Embryonic facial prominence (tissue), 1 donor: ENCODE measurements around the gene RAPGEF4.

Experiments
- DNase-seq: peaks from one replicate; pipeline ENCODE4 v3.0.0-alpha.2; 2016; ENCODE audit errors: extremely low spot score

RAPGEF4 gene

DNA sequence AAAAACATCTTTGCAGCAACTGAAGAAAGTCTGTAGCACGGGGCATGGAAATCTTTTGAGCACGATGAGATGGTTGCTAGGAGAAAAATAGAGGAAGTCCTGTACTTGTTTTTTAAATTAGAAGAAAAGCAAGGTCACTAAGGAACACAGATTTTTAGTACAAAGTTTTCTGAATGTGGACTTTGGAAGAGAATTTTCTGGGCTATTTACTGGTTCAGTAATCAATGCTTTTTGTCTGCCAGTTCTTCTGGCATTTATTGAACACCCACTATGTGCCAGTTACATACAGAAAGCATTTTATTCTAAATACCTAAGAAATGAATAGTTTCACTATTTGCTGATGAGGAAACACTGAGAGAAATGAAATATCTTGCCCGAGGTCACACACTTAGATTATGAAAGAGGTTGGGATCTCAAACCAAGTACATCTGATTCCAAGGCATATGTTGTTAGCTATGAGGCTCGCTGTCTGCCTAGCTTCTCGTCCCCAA is 324.4 kb downstream of the RAPGEF4 start:
- no peak for DNase-seq

DNA sequence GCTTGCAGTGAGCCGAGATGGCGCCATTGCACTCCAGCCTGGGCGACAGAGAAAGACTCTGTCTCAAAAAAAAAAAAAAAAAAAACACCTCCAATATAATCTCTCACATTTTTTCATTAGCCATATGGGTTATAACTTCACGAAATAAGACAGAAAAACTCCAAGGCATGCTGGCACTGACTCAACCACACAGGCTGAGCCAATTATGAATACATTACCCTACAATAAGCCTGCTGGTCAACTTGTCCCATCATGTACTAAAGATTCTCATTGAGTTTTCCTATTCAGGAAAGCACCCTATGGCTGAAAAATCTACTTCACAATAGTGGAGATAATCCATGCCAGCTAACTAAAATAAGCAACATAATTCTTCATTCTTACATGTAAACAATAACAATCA is 327.2 kb downstream of the RAPGEF4 start:
- DNase-seq = no peak

DNA sequence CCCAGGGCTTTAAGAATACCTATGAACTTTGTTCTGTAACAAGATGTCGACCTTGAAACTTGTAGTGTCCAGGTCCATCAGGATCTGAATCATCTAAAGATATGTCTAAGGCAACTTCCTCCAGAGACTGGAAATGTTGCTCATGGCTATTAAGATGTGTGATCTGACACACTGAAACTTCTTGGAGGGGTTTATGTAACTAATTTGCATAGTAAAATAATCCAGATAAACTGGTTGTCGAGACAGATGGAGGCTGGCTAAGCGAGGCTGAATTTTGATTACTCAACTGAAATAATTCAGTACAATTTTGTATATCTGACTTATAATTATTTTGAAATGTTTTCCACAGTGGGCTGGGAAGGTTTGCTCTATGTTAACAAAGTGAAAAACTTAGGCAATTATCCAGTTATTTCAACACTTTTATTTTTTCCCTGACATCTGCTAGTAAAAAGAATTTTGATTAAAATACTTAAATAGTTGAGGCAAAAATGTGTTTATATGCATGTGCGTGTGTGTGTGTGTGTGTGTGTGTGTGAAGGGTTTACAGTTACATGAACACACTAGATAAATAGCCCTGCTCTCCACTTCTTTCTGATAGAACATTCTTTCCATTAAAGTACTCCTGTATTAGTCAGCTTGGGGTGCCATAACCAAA is 328.6 kb downstream of the RAPGEF4 start:
- DNase-seq = no peak

DNA sequence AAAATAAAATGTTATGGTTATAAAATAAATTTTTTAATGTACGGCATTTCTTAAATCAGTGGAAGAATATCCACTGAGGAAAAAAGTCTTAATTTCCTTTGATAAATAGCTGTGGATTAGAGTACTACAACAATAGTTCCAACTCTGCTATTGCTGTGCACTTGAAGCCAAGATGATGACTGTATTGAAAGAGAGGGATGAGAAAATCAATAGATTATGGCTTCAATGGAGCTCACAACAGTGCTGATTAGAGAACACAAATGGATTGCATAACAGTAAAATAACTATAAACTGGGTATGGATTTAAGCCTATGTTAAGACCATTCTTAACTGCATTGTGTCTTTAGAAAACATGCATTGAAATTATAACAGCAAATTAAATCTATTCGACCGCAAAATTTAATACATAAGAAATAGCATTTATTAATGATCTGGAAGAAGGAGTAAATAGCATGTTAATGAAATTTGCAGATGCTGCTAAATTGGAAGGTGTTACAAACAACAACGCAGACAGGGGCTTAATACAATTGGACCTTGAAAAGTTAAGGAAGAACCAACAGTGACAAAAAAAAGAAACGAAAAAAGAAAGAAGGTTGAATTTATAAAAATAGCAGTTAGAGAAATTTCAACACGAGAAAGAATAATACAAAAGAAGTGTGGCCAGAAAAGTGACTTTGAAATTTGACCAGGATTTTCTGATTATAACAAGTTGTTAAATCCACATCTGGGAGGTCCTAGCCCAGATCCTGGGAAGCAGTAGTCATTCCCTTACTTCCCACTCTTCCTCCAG is 331.4 kb downstream of the RAPGEF4 start:
- DNase-seq = no peak

DNA sequence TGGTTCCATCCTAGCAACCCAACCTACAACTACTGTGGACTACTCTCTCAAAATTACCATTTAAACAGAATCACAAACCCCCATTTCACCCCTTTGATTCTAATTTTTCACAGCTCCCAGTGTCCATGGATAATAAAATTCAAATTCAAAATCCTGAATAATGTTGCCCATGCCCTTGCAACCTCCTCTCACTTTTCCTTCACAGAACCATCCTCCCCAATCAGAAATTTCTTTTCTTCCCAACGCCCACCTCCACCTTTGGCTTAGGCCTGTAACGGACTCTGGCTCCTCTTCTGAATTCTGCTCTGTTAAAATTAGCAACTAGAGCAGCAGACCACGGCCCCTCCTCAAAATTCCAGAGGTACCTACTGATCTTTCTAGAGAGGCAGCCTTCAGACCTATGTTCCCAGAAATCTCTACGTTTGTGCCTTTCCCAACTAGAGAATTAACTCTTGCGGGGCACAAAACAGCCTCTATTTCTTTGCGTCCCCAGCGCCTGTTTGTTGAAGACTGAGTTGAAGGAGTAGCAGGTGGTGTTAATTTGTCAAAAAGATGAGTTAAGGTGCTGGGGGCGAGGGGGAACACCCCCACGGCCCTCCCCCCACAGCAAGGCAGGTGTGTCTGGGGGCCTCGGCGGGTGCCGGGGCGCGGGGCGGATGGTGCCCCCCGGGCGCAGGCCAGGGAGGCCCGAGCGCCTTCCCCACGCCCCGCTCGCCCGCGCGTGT is 339.6 kb downstream of the RAPGEF4 start:
- DNase-seq = peak; percentile 9

DNA sequence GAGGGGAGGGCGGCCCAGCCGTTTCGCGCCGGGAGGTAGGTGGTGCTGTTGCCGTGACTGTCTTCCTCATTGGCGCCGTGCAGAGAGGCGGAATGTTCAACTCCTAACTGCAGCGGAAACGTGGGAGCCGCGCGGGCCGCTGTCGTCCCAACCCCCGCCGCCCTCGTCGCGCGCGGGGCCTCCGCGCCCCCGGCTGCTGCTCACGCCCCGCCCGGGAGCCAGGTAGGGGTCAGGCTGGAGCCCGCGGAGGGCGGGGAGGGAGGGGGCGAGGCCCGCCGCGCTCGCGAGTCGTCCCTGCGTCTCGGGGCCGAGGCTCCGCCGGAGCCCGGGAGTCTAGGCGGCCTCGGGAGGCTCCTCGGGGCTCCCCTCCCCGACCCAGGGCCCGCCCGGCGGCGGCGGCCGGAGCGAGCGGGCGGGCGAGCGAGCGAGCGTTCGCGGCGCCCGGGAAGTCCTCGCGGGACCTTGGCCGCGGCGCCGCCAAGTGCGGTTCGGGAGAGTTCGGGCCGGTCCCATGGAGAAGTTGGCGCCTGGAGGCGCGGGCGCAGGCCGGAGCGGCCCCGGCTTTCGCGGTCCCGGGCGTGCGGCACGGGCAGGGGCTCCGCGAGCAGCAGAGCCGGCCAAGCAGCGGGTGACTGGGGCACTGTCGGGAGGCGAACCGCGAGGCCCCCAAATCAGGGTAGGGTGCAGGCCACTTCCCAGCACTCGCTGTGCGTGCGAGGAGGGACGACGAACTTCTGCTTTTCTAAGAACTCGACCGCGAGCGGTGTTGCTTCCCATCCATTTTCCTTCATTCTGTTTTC is 340.3 kb downstream of the RAPGEF4 start, which contains the start of gene MAP3K20:
Gene MAP3K20 (plus strand): TSS at position 66 of the 800 bp plus-strand sequence. CDS start 15,186 bp downstream, outside the sequence.
- peak; percentile 59 for DNase-seq

DNA sequence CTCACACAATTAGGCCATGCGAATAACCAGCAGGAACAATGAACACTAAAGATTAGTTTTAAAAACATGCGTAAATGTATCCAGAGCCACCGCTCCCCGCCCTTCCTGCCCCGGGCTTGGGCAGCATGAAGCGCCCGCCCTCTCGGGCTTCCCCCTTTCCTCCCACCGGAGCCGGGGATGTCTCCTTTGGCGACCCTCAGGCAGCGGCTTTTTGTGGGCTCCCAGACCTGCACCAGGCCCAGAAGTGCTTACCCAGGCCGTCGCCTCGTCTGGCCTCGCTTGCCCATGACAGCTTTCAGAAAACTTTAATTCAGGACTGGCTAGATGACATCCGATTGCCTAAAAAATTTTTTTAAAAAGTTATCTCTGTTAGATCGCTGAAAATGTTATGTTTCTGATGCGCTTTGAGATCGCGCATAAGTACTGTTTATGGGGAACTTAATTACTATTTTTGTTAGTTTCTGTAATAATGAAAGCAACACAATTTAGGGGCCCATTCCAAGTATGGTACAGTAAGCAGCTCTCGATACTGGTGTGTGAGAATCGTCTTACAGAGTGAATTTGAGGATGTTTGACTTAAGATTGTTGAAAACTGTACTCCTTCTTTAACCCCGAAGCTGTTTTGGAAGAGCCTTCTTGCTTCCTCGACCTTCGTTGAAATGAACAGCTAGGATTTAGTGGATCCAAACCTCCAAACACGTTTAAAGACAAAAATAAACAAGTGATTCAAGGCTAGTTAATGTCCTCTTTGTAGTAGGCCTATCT is 341.1 kb downstream of the RAPGEF4 start:
- DNase-seq = peak; percentile 13

DNA sequence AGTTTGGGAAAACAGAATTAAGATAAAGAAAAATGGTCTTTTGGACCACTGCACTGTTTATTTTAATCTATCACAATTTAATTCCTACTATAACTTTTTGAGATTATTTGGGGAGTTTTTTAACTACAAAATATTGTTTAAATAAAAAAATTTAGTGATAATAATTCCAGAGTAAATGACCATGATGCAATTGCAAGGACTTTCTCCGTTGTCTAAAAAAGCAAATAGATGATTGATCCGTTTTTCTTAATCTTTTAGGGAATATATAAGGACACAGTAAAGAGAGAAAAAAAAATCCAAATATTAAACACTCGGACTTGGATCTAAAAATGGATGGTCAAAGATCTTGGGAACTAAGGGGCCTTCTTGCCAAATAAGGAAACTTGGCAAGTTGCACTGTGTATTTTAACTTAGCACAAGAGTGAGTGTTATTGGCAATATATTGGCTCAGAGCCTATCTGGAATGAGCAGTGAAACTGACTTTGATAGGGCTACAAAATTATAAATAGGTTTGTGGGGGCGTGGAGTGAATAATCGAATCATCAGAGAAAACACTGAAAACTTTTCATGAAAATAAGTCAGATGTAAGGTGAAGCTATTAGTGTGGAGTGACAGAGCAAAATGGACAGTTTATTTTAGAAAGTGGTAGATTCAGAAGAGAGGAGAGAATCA is 342.0 kb downstream of the RAPGEF4 start:
- DNase-seq = no peak

DNA sequence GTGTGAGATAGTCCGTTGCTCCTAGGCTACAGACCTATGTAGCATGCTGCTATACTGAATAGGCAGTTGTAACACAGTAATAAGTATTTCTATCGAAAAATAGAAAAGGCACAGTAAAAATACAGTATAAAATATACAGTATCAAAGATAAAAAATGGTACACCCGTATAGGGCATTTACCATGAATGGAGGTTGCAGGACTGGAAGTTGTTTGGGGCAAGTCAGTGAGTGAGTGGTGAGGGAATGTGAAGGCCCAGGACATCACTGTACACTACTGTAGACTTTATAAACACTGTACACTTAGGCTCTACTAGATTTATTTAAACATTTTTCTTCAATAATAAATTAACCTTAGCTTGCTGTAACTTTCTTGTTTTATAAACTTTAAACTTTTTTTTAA is 343.5 kb downstream of the RAPGEF4 start:
- DNase-seq = no peak

DNA sequence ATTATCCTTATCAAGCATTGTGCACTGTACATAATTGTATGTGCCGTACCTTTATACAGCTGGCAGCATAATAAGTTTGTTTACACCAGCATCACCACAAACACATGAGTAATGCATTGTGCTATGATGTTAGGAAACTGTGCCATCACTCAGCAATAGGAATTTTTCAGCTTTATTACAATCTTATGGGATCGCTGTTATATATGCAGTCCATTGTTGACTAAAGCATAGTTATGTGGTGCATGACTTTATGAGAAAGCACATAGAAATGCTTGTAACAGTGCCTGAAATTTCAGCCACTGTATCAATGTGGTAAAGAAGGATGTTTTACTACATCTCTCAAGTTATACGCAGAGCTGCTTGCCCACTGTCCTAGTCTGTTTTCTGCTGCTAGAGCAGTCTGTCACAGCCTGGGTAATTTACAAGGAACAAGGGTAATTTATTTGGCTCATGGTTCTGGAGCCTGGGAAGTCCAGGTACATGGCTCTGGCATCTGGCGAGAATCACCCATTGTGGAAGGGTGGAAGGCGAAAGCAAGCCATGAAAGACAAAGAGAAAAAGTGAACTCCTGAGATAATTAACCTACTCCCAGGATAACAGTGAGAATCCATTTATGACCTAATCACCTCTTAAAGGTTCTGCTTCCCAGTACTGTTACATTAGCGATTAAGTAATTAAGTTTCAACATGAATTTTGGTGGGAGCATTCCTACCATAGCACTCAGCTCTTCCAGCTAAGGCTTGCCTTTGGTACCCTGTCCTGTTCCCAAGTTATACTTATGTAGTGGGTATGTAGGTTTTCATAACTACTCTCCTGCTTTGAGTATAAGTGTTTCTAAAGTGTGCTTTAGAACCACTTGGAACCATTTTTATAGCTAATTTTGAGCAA is 344.6 kb downstream of the RAPGEF4 start:
- DNase-seq = no peak

DNA sequence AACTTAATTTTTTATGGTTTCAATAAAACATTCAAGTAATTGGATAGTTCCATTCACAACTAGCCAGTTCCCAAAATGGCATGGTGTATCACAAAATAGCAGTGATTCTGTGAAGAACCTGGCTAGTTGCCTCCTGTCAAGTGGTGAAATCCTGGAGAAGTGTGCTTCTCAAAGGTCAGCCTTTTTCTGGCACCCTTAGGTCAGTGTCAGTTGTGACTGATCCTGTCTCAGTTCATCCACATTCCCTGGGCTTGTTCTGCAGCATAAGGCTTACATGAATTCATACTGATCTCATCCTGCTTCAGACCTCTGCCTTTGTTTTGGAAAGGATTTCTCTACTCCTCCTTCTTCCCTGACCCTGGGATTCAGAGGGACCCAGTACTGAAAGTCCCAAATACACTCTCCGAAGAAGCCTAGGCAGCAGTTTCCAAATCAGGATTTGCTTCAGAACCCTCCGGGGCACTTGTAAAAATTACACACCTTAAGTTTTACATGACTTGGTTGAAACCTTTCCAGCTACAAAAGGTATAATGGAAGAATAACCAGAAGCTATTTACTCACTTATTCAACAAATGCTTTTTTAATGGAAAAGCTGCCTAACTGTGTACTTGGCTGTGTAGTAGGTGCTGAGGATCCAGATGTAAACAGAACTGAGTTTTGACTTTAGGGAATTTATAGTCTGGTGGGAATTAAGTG is 351.0 kb downstream of the RAPGEF4 start:
- DNase-seq = no peak

DNA sequence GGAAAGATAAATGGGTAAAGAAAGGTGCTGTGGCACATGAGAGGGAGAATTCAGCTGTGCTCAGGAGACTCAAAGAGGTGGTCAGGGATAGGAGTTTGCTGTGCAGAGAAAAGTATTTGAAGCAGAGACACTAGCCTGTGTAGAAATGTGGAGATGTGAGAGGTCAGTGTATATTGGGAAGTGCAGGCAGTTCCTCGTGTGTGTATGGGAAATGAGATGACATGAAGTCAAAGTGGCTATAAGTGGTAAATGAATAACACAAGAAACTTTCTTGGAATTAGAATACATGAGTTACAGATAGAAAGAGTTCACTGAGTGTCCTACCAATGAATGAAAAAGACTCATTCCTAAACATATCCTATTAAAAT is 351.6 kb downstream of the RAPGEF4 start:
- no peak for DNase-seq

DNA sequence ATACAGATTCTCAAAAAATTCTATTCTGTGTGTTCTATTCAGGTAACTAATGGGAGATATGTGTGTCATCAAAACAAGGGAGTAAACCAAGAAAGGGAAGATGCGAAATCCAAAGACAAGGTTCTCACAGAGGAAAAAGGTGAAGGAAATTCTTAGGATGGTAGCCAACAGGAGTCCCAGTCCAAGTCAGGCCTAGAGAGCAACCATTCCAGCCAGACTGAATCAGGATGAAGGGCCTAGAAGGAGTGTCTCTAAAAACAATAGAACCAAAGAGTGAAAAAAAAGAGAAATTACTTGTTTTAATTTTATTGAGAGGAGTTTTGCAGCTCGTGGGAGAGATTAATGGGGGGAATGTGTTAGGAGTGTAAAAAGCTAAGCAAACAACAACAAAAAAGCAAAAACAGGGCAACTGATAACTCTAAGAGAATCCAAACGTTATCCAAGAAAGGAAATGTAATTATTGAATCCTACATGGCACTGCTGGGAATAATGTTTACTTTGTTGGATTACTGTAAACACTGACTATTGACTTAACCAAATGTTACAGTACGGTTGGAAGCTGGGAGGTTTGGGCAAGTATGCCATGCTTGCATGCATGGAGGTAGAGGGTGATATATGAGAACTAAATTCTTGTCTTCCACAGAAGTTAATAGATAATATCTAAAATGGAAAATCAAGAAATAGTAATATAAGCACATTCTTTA is 352.3 kb downstream of the RAPGEF4 start:
- no peak for DNase-seq

DNA sequence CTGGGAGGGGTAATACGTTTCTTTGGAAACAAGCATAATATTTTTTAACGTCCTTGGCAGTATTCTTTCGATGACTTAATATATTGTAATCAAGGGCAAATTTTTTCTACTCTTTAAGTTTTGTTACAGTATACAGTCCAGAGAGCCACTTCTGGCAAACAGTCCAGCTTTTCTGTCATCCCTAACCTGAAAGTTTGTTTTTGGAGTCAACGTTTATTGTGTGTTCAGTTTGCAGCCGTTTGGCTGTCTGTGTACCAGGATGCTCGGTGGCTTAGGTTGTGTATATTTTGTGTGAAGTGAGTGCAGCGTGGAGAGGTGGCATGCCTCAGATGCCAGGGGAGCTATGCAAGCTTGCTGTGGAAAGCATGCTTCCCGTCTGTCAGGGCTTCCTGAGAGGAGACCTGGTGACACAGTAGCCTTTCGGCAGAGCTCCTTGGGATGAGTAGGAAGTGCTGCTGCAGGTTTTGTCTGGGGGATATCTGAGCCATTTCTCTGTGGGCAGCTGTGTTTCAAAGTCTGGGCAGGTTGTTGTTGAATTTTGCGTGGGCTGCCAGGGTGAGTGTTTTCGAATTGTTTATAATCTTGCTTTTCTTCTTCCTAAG is 354.7 kb downstream of the RAPGEF4 start:
- DNase-seq = no peak

DNA sequence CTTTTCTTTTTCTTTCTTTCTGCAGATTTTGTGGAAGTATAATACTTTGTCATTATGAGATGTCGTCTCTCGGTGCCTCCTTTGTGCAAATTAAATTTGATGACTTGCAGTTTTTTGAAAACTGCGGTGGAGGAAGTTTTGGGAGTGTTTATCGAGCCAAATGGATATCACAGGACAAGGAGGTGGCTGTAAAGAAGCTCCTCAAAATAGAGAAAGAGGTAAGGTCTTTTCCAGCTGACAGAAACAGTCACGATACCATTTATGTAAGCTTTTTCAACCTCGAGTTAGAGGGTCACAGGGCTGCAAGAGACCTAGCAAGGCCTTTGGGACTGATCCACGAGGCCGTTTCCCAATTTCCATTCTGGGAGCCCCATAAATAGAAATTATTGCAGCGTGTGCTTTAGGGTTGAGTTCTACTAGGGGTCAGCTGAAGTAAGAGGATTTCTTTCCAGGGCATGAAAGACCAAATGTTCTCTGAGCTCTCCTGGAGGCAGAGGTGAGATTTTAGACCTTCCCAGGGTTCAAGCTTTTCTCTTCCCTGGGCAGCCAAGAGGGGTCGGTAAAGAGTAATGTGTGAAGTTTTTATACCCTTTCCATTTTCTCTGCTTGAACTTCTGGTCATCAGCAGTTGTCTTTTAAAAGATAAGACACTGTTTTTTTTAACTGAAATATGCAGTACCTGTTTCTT is 355.5 kb downstream of the RAPGEF4 start:
- DNase-seq = no peak

DNA sequence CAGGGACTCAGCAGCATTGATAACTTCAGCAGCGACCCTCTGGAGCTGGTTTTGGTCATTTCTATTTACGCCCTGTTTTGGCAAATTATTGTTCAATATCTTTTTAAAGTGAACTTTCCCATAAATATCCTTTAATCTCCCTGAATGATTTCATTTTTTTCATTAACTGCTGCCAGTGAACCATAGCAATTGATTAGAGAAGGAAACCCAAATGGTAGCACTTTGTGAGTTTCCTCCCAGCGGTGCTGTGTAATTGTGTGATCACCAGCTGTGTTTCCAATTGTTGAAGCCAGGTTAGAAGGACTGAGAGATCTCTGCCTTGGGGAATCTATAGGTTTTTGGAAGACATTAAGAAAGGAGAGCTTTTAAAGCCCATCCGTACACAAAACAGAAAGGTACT is 356.3 kb downstream of the RAPGEF4 start:
- DNase-seq = no peak

DNA sequence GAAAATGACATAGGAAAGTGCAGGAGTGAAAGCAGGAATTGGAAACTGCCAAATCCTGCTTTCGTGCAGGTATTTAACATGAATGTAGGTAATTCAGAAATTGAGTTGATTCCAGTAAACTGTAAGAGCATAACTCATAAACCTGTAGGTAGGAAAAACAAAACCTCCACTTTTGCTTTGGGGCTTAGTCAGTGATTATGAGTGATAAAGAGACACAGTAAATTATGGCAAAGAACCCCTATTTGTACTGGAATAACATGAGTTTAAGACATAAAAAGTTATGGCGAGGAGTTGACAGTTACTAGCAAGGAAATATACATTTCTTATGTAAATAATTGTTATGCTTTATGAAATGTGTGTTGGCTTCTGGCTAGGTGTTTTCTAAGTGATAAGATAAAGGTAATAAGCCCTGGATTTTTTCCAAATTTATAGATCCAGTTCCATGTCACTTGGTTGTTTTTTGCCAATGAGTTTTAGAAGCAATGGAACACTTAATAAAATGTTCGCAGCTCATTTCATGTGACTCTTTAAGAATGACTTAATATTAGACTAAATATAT is 357.3 kb downstream of the RAPGEF4 start:
- DNase-seq = no peak
